ENCODE measurements around the gene DISC1. TPM values are rescaled to one million over a fixed set of nuclear protein-coding genes. Genes with fewer than 3 reads are reported as not detected.
"Not testable (repeated sequence)": the region's sequence is repeated elsewhere in the genome, so short reads cannot be mapped to it uniquely, and the experiment has no call there.

DISC1 gene
- polyA plus RNA-seq, 1 donor from 2014 or later = 0.84 TPM

GRCh38 chr1:231591466-231591865 lies 35.1 kb upstream of the DISC1 start:
- Histone ChIP-seq H3K9me2 (ENCODE audit: insufficient read depth, low read length) (no peaks in the 10 kb centered on the region), H4K20me1 (ENCODE audit: insufficient read depth) (no peaks in the 10 kb centered on the region), H3K79me2 (replicated peaks; ENCODE audit: insufficient read depth, low read length) (no peaks in the 10 kb centered on the region), H3K36me3 (ENCODE audit: insufficient read depth, low read length) (no peaks in the 10 kb centered on the region), H3K4me2 (ENCODE audit: low read length) (no peak overlapping the region), H3F3A (ENCODE audit: insufficient read depth, low read length, poor library complexity, severe bottlenecking) (no peaks in the 10 kb centered on the region), H3K9ac (ENCODE audit: low read length) (no peak overlapping the region), H3K27ac (ENCODE audit: low read length) (no peak overlapping the region), H3K27me3 (ENCODE audit: insufficient read depth, low read depth, low read length) (no peaks in the 10 kb centered on the region), H2AFZ (ENCODE audit: low read depth, low read length) (no peak overlapping the region), H3K4me3 (ENCODE audit: low read length) (no peak overlapping the region), H3K9me3 (ENCODE audit: low read length) (no peaks in the 10 kb centered on the region)
- TF ChIP-seq SMC3 (conservative IDR thresholded peaks at IDR 0.05; ENCODE audit: poor library complexity) = no peak

DNA sequence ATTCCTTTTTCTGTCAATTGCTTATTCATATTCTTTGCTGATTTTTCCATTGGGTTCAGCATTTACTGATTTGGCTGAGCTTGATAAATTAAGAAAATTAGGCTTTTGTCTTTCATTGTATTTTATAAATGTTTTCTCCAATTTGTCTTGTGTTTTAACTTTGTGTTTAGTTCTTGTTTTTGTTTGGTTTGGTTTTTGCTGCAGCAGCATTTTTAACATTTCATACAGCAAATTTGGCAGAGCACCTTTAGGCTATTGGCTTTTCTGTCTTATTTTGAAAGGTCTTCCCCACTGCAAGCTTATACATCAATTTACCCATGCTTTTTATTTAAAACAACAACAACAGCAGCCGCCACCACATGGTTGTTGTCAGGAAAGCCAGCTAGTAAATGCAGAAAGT lies 33.8 kb upstream of the DISC1 start:
- H3K9me2 ChIP-seq (ENCODE audit: insufficient read depth, low read length) = no peaks in the 10 kb centered on the region
- H3K27ac ChIP-seq (ENCODE audit: low read length) = no peak overlapping the region
- no peaks in the 10 kb centered on the region for H3K9me3 ChIP-seq (ENCODE audit: low read length)
- H2AFZ ChIP-seq (ENCODE audit: low read depth, low read length) = no peak overlapping the region
- H4K20me1 ChIP-seq (ENCODE audit: insufficient read depth) = no peaks in the 10 kb centered on the region
- H3K27me3 ChIP-seq (ENCODE audit: insufficient read depth, low read depth, low read length) = no peaks in the 10 kb centered on the region
- H3K4me2 ChIP-seq (ENCODE audit: low read length) = no peak overlapping the region
- no peak for TF ChIP-seq EP300 (conservative IDR thresholded peaks at IDR 0.05; ENCODE audit: poor library complexity, severe bottlenecking)
- TF ChIP-seq EZH2 (IDR thresholded peaks at IDR 0.05; ENCODE audit: borderline replicate concordance, insufficient read depth, low read length, poor library complexity, severe bottlenecking) = no peak
- TF ChIP-seq, protein P1, sequence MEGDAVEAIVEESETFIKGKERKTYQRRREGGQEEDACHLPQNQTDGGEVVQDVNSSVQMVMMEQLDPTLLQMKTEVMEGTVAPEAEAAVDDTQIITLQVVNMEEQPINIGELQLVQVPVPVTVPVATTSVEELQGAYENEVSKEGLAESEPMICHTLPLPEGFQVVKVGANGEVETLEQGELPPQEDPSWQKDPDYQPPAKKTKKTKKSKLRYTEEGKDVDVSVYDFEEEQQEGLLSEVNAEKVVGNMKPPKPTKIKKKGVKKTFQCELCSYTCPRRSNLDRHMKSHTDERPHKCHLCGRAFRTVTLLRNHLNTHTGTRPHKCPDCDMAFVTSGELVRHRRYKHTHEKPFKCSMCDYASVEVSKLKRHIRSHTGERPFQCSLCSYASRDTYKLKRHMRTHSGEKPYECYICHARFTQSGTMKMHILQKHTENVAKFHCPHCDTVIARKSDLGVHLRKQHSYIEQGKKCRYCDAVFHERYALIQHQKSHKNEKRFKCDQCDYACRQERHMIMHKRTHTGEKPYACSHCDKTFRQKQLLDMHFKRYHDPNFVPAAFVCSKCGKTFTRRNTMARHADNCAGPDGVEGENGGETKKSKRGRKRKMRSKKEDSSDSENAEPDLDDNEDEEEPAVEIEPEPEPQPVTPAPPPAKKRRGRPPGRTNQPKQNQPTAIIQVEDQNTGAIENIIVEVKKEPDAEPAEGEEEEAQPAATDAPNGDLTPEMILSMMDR (IDR thresholded peaks at IDR 0.05; ENCODE audit: poor library complexity, severe bottlenecking) = no peak
- no peak for TF ChIP-seq TAF1 (IDR thresholded peaks at IDR 0.05; ENCODE audit: low read depth)
- no peak for TF ChIP-seq MXI1 (conservative IDR thresholded peaks at IDR 0.05; ENCODE audit: poor library complexity, severe bottlenecking)
- no peak for TF ChIP-seq SMC3 (conservative IDR thresholded peaks at IDR 0.05; ENCODE audit: poor library complexity)
- TF ChIP-seq, protein P2, sequence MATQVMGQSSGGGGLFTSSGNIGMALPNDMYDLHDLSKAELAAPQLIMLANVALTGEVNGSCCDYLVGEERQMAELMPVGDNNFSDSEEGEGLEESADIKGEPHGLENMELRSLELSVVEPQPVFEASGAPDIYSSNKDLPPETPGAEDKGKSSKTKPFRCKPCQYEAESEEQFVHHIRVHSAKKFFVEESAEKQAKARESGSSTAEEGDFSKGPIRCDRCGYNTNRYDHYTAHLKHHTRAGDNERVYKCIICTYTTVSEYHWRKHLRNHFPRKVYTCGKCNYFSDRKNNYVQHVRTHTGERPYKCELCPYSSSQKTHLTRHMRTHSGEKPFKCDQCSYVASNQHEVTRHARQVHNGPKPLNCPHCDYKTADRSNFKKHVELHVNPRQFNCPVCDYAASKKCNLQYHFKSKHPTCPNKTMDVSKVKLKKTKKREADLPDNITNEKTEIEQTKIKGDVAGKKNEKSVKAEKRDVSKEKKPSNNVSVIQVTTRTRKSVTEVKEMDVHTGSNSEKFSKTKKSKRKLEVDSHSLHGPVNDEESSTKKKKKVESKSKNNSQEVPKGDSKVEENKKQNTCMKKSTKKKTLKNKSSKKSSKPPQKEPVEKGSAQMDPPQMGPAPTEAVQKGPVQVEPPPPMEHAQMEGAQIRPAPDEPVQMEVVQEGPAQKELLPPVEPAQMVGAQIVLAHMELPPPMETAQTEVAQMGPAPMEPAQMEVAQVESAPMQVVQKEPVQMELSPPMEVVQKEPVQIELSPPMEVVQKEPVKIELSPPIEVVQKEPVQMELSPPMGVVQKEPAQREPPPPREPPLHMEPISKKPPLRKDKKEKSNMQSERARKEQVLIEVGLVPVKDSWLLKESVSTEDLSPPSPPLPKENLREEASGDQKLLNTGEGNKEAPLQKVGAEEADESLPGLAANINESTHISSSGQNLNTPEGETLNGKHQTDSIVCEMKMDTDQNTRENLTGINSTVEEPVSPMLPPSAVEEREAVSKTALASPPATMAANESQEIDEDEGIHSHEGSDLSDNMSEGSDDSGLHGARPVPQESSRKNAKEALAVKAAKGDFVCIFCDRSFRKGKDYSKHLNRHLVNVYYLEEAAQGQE (IDR thresholded peaks at IDR 0.05; ENCODE audit: borderline replicate concordance) = no peak
- TF ChIP-seq RAD21 (conservative IDR thresholded peaks at IDR 0.05) = no peak
- TF ChIP-seq POLR2AphosphoS5 (IDR thresholded peaks at IDR 0.05) = no peak
- no peaks in the 10 kb centered on the region for H3K79me2 ChIP-seq (replicated peaks; ENCODE audit: insufficient read depth, low read length)
- no peaks in the 10 kb centered on the region for H3F3A ChIP-seq (ENCODE audit: insufficient read depth, low read length, poor library complexity, severe bottlenecking)
- H3K9ac ChIP-seq (ENCODE audit: low read length) = no peak overlapping the region
- H3K36me3 ChIP-seq (ENCODE audit: insufficient read depth, low read length) = no peaks in the 10 kb centered on the region
- H3K4me3 ChIP-seq (ENCODE audit: low read length) = no peak overlapping the region

DNA sequence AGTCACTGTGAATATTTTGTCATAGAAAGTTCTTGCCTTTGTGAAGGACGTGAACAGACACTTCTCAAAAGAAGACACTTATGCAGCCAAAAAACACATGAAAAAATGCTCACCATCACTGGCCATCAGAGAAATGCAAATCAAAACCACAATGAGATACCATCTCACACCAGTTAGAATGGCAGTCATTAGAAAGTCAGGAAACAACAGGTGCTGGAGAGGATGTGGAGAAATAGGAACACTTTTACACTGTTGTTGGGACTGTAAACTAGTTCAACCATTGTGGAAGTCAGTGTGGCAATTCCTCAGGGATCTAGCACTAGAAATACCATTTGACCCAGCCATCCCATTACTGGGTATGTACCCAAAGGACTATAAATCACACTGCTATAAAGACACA lies 33.3 kb upstream of the DISC1 start:
- H3K9me2 ChIP-seq (ENCODE audit: insufficient read depth, low read length); H3K9ac ChIP-seq (ENCODE audit: low read length); H3K4me3 ChIP-seq (ENCODE audit: low read length); H2AFZ ChIP-seq (ENCODE audit: low read depth, low read length); H3K36me3 ChIP-seq (ENCODE audit: insufficient read depth, low read length); H3K27me3 ChIP-seq (ENCODE audit: insufficient read depth, low read depth, low read length); H4K20me1 ChIP-seq (ENCODE audit: insufficient read depth); H3K27ac ChIP-seq (ENCODE audit: low read length); H3K9me3 ChIP-seq (ENCODE audit: low read length); H3K4me2 ChIP-seq (ENCODE audit: low read length); H3F3A ChIP-seq (ENCODE audit: insufficient read depth, low read length, poor library complexity, severe bottlenecking); H3K79me2 ChIP-seq (replicated peaks; ENCODE audit: insufficient read depth, low read length): not testable (repeated sequence)

All from neural cell (in vitro differentiated cells).